HG03378 (cell line): ENCODE results near the gene KRT85.
A peak's percentile ranks its signal among the peaks of the same experiment; 100 is the strongest.

Experiments
- ATAC-seq: cut with Tn5 transposase; IDR thresholded peaks from one replicate; pipeline ENCODE4 v1.9.1; 2021; ENCODE audit warnings: mild to moderate bottlenecking, moderate library complexity; ENCODE audit not compliant: unreplicated experiment

KRT85 gene

GRCh38 chr12:52369211-52369610 lies 1.9 kb upstream of the KRT85 start:
- ATAC-seq = no peak

GRCh38 chr12:52368508-52368907 lies 1.2 kb upstream of the KRT85 start:
- no peak for ATAC-seq

GRCh38 chr12:52367876-52368275 lies 595 bp upstream of the KRT85 start:
- ATAC-seq = no peak

GRCh38 chr12:52364901-52365489 lies 2.3 kb downstream of the KRT85 start:
- no peak for ATAC-seq

GRCh38 chr12:52364061-52364460 lies 3.2 kb downstream of the KRT85 start:
- no peak for ATAC-seq

GRCh38 chr12:52363111-52363679 lies 4.1 kb downstream of the KRT85 start:
- ATAC-seq = no peak

- ATAC-seq = no peak
Measured at GRCh38 chr12:52362118-52362726, 5.1 kb downstream of the KRT85 start.

GRCh38 chr12:52361553-52361952 lies 5.7 kb downstream of the KRT85 start:
- no peak for ATAC-seq

- no peak for ATAC-seq
Measured at GRCh38 chr12:52360663-52361271, 6.5 kb downstream of the KRT85 start.

- no peak for ATAC-seq
Measured at GRCh38 chr12:52360106-52360662, 7.1 kb downstream of the KRT85 start.

- no peak for ATAC-seq
Measured at GRCh38 chr12:52359621-52360061, 7.6 kb downstream of the KRT85 start.

- ATAC-seq = peak; percentile 88
Measured at GRCh38 chr12:52358575-52359350, 8.5 kb downstream of the KRT85 start.

GRCh38 chr12:52356762-52357580 lies 10.3 kb downstream of the KRT85 start:
- ATAC-seq = no peak

- no peak for ATAC-seq
Measured at GRCh38 chr12:52356031-52356761, 11.1 kb downstream of the KRT85 start.

- ATAC-seq = no peak
Measured at GRCh38 chr12:52355176-52355575, 12.1 kb downstream of the KRT85 start.

- ATAC-seq = no peak
Measured at GRCh38 chr12:52354200-52354599, 13.1 kb downstream of the KRT85 start.

- no peak for ATAC-seq
Measured at GRCh38 chr12:52353766-52354165, 13.5 kb downstream of the KRT85 start.

- no peak for ATAC-seq
Measured at GRCh38 chr12:52352951-52353350, 14.3 kb downstream of the KRT85 start.

GRCh38 chr12:52351196-52352059 lies 15.9 kb downstream of the KRT85 start:
- no peak for ATAC-seq
